ENCODE measurements around the gene SLC44A4.

The SLC44A4 gene

GRCh38 chr6:31879901-31880300, 1.1 kb upstream of the SLC44A4 start:
- Histone ChIP-seq H3K27me3 (ENCODE audit: control insufficient read depth in 1 of 2, insufficient read depth in 2 of 2, low read length in 2 of 2) (no peaks in the 10 kb centered on the region), H3K4me3 (ENCODE audit: low read depth in 1 of 2, low read length in 2 of 2) (no peak overlapping the region), H3K9ac (ENCODE audit: low read depth in 1 of 2, low read length in 2 of 2) (no peak overlapping the region), H3K9me3 (ENCODE audit: control insufficient read depth in 1 of 2, low read length in 2 of 2) (no peaks in the 10 kb centered on the region), H3K27ac (ENCODE audit: low read depth, low read length) (no peak overlapping the region), H3K36me3 (ENCODE audit: control insufficient read depth in 1 of 2, insufficient read depth in 2 of 2, low read length in 2 of 2) (peaks cover 45 to 59% of the 10 kb centered on the region in 2 donors), H3K4me1 (ENCODE audit: control insufficient read depth in 1 of 2, insufficient read depth in 2 of 2, low read length in 2 of 2) (peaks cover 6 to 17% of the 10 kb centered on the region in 2 donors)

- Histone ChIP-seq H3K36me3 (ENCODE audit: control insufficient read depth in 1 of 2, insufficient read depth in 2 of 2, low read length in 2 of 2) (peaks cover 48 to 59% of the 10 kb centered on the region in 2 donors), H3K4me1 (ENCODE audit: control insufficient read depth in 1 of 2, insufficient read depth in 2 of 2, low read length in 2 of 2) (peaks cover 6 to 17% of the 10 kb centered on the region in 2 donors), H3K4me3 (ENCODE audit: low read depth in 1 of 2, low read length in 2 of 2) (peak overlapping the region; percentile 50 to 88), H3K27me3 (ENCODE audit: control insufficient read depth in 1 of 2, insufficient read depth in 2 of 2, low read length in 2 of 2) (no peaks in the 10 kb centered on the region), H3K9me3 (ENCODE audit: control insufficient read depth in 1 of 2, low read length in 2 of 2) (no peaks in the 10 kb centered on the region), H3K9ac (ENCODE audit: low read depth in 1 of 2, low read length in 2 of 2) (peak overlapping the region; percentile 70 to 98), H3K27ac (ENCODE audit: low read depth, low read length) (peak overlapping the region; percentile 95)
These were observed 346 bp upstream of the SLC44A4 start for GRCh38 chr6:31879143-31879542.

- peak overlapping the region; percentile 51 to 88 for H3K4me3 ChIP-seq (ENCODE audit: low read depth in 1 of 2, low read length in 2 of 2)
These were observed 575 bp downstream of the SLC44A4 start for GRCh38 chr6:31878222-31878621.

GRCh38 chr6:31877651-31878161, 1.1 kb downstream of the SLC44A4 start:
- peak overlapping the region; percentile 88 to 98 for H3K9ac ChIP-seq (ENCODE audit: low read depth in 1 of 2, low read length in 2 of 2)
- H3K4me3 ChIP-seq (ENCODE audit: low read depth in 1 of 2, low read length in 2 of 2), result peak overlapping the region; percentile 51 to 88
- no peaks in the 10 kb centered on the region for H3K9me3 ChIP-seq (ENCODE audit: control insufficient read depth in 1 of 2, low read length in 2 of 2)
- peak overlapping the region; percentile 95 for H3K27ac ChIP-seq (ENCODE audit: low read depth, low read length)
- H3K4me1 ChIP-seq (ENCODE audit: control insufficient read depth in 1 of 2, insufficient read depth in 2 of 2, low read length in 2 of 2), result peaks cover 6 to 17% of the 10 kb centered on the region in 2 donors
- peaks cover 41 to 47% of the 10 kb centered on the region in 2 donors for H3K36me3 ChIP-seq (ENCODE audit: control insufficient read depth in 1 of 2, insufficient read depth in 2 of 2, low read length in 2 of 2)
- H3K27me3 ChIP-seq (ENCODE audit: control insufficient read depth in 1 of 2, insufficient read depth in 2 of 2, low read length in 2 of 2), result no peaks in the 10 kb centered on the region

More at GRCh38 chr6:31878222-31878621, 575 bp downstream of the SLC44A4 start:
- Histone ChIP-seq H3K4me1 (ENCODE audit: control insufficient read depth in 1 of 2, insufficient read depth in 2 of 2, low read length in 2 of 2) (peaks cover 6 to 17% of the 10 kb centered on the region in 2 donors), H3K9me3 (ENCODE audit: control insufficient read depth in 1 of 2, low read length in 2 of 2) (no peaks in the 10 kb centered on the region), H3K27me3 (ENCODE audit: control insufficient read depth in 1 of 2, insufficient read depth in 2 of 2, low read length in 2 of 2) (no peaks in the 10 kb centered on the region), H3K9ac (ENCODE audit: low read depth in 1 of 2, low read length in 2 of 2) (peak overlapping the region; percentile 88 to 98), H3K27ac (ENCODE audit: low read depth, low read length) (peak overlapping the region; percentile 95), H3K36me3 (ENCODE audit: control insufficient read depth in 1 of 2, insufficient read depth in 2 of 2, low read length in 2 of 2) (peaks cover 45 to 52% of the 10 kb centered on the region in 2 donors)

GRCh38 chr6:31877125-31877650, 1.6 kb downstream of the SLC44A4 start:
- H3K27me3 ChIP-seq (ENCODE audit: control insufficient read depth in 1 of 2, insufficient read depth in 2 of 2, low read length in 2 of 2), result no peaks in the 10 kb centered on the region
- H3K9me3 ChIP-seq (ENCODE audit: control insufficient read depth in 1 of 2, low read length in 2 of 2), result no peaks in the 10 kb centered on the region
- H3K4me3 ChIP-seq (ENCODE audit: low read depth in 1 of 2, low read length in 2 of 2), result peak overlapping the region; percentile 51 to 88
- peak overlapping the region; percentile 88 to 98 for H3K9ac ChIP-seq (ENCODE audit: low read depth in 1 of 2, low read length in 2 of 2)
- peaks cover 6 to 17% of the 10 kb centered on the region in 2 donors for H3K4me1 ChIP-seq (ENCODE audit: control insufficient read depth in 1 of 2, insufficient read depth in 2 of 2, low read length in 2 of 2)
- peak overlapping the region; percentile 89 for H3K27ac ChIP-seq (ENCODE audit: low read depth, low read length)
- H3K36me3 ChIP-seq (ENCODE audit: control insufficient read depth in 1 of 2, insufficient read depth in 2 of 2, low read length in 2 of 2), result peaks cover 35 to 41% of the 10 kb centered on the region in 2 donors

- peaks cover 6 to 17% of the 10 kb centered on the region in 2 donors for H3K4me1 ChIP-seq (ENCODE audit: control insufficient read depth in 1 of 2, insufficient read depth in 2 of 2, low read length in 2 of 2)
- no peaks in the 10 kb centered on the region for H3K9me3 ChIP-seq (ENCODE audit: control insufficient read depth in 1 of 2, low read length in 2 of 2)
- H3K36me3 ChIP-seq (ENCODE audit: control insufficient read depth in 1 of 2, insufficient read depth in 2 of 2, low read length in 2 of 2), result peaks cover 32 to 37% of the 10 kb centered on the region in 2 donors
- peak overlapping the region in 1 of 2 donors; percentile 98 for H3K9ac ChIP-seq (ENCODE audit: low read depth in 1 of 2, low read length in 2 of 2)
- no peak overlapping the region for H3K27ac ChIP-seq (ENCODE audit: low read depth, low read length)
- H3K27me3 ChIP-seq (ENCODE audit: control insufficient read depth in 1 of 2, insufficient read depth in 2 of 2, low read length in 2 of 2), result no peaks in the 10 kb centered on the region
- H3K4me3 ChIP-seq (ENCODE audit: low read depth in 1 of 2, low read length in 2 of 2), result no peak overlapping the region
These were observed 2.4 kb downstream of the SLC44A4 start for GRCh38 chr6:31876357-31876756.

GRCh38 chr6:31875877-31876276, 2.9 kb downstream of the SLC44A4 start:
- Histone ChIP-seq H3K9me3 (ENCODE audit: control insufficient read depth in 1 of 2, low read length in 2 of 2) (no peaks in the 10 kb centered on the region), H3K4me3 (ENCODE audit: low read depth in 1 of 2, low read length in 2 of 2) (no peak overlapping the region), H3K4me1 (ENCODE audit: control insufficient read depth in 1 of 2, insufficient read depth in 2 of 2, low read length in 2 of 2) (peaks cover 6 to 17% of the 10 kb centered on the region in 2 donors), H3K27me3 (ENCODE audit: control insufficient read depth in 1 of 2, insufficient read depth in 2 of 2, low read length in 2 of 2) (no peaks in the 10 kb centered on the region), H3K36me3 (ENCODE audit: control insufficient read depth in 1 of 2, insufficient read depth in 2 of 2, low read length in 2 of 2) (peaks cover 31 to 32% of the 10 kb centered on the region in 2 donors), H3K27ac (ENCODE audit: low read depth, low read length) (no peak overlapping the region), H3K9ac (ENCODE audit: low read depth in 1 of 2, low read length in 2 of 2) (no peak overlapping the region)

GRCh38 chr6:31874836-31875572, 3.8 kb downstream of the SLC44A4 start:
- Histone ChIP-seq H3K4me3 (ENCODE audit: low read depth in 1 of 2, low read length in 2 of 2) (no peak overlapping the region), H3K27me3 (ENCODE audit: control insufficient read depth in 1 of 2, insufficient read depth in 2 of 2, low read length in 2 of 2) (no peaks in the 10 kb centered on the region), H3K27ac (ENCODE audit: low read depth, low read length) (no peak overlapping the region), H3K9me3 (ENCODE audit: control insufficient read depth in 1 of 2, low read length in 2 of 2) (no peaks in the 10 kb centered on the region), H3K4me1 (ENCODE audit: control insufficient read depth in 1 of 2, insufficient read depth in 2 of 2, low read length in 2 of 2) (peaks cover 6 to 17% of the 10 kb centered on the region in 2 donors), H3K9ac (ENCODE audit: low read depth in 1 of 2, low read length in 2 of 2) (no peak overlapping the region), H3K36me3 (ENCODE audit: control insufficient read depth in 1 of 2, insufficient read depth in 2 of 2, low read length in 2 of 2) (peaks cover 30 to 32% of the 10 kb centered on the region in 2 donors)

GRCh38 chr6:31874084-31874670, 4.6 kb downstream of the SLC44A4 start:
- no peak overlapping the region for H3K27ac ChIP-seq (ENCODE audit: low read depth, low read length)
- peaks cover 6 to 17% of the 10 kb centered on the region in 2 donors for H3K4me1 ChIP-seq (ENCODE audit: control insufficient read depth in 1 of 2, insufficient read depth in 2 of 2, low read length in 2 of 2)
- H3K27me3 ChIP-seq (ENCODE audit: control insufficient read depth in 1 of 2, insufficient read depth in 2 of 2, low read length in 2 of 2), result no peaks in the 10 kb centered on the region
- no peak overlapping the region for H3K4me3 ChIP-seq (ENCODE audit: low read depth in 1 of 2, low read length in 2 of 2)
- H3K9ac ChIP-seq (ENCODE audit: low read depth in 1 of 2, low read length in 2 of 2), result no peak overlapping the region
- no peaks in the 10 kb centered on the region for H3K9me3 ChIP-seq (ENCODE audit: control insufficient read depth in 1 of 2, low read length in 2 of 2)
- peaks cover 27 to 30% of the 10 kb centered on the region in 2 donors for H3K36me3 ChIP-seq (ENCODE audit: control insufficient read depth in 1 of 2, insufficient read depth in 2 of 2, low read length in 2 of 2)
